GM12874 (cell line): ENCODE measurements around the gene PRSS1.

ENCODE experiments used
- TF ChIP-seq, protein P1 (sequence below): IDR thresholded peaks from 2 replicates; pipeline ENCODE4 v1.5.1; 2011; ENCODE audit warnings: low read depth, mild to moderate bottlenecking, control low read depth, low read length, moderate library complexity; ENCODE audit not compliant: insufficient read depth

PRSS1 gene

GRCh38 chr7:142776206-142776844 is 27.1 kb downstream of the PRSS1 start:
- TF ChIP-seq, protein P1, sequence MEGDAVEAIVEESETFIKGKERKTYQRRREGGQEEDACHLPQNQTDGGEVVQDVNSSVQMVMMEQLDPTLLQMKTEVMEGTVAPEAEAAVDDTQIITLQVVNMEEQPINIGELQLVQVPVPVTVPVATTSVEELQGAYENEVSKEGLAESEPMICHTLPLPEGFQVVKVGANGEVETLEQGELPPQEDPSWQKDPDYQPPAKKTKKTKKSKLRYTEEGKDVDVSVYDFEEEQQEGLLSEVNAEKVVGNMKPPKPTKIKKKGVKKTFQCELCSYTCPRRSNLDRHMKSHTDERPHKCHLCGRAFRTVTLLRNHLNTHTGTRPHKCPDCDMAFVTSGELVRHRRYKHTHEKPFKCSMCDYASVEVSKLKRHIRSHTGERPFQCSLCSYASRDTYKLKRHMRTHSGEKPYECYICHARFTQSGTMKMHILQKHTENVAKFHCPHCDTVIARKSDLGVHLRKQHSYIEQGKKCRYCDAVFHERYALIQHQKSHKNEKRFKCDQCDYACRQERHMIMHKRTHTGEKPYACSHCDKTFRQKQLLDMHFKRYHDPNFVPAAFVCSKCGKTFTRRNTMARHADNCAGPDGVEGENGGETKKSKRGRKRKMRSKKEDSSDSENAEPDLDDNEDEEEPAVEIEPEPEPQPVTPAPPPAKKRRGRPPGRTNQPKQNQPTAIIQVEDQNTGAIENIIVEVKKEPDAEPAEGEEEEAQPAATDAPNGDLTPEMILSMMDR, result no peak

- TF ChIP-seq, protein P1, result no peak
These were observed 28.0 kb downstream of the PRSS1 start for GRCh38 chr7:142777318-142777717.

GRCh38 chr7:142782922-142783900 is 33.9 kb downstream of the PRSS1 start:
- TF ChIP-seq, protein P1, result peak; percentile 86

DNA sequence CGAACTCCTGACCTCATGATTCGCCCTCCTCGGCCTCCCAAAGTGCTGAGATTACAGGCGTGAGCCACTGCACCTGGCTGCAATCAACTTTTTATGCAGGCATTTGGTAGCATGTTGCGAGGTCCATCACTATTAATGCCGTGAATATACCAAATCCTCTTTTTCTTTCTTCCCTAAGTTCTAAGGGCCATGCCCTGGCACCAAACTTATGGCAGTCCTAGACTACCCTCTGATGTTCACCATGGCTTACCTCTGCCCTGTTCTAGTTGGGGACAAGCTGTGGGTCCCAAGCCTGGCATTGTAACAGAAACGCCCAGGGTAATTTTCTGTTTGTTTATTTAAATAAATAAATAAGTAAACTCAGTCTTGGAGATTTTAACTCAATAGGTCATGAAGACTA is 34.8 kb downstream of the PRSS1 start:
- TF ChIP-seq, protein P1, result no peak

GRCh38 chr7:142784716-142785115 is 35.4 kb downstream of the PRSS1 start:
- TF ChIP-seq, protein P1, result no peak

GRCh38 chr7:142785841-142786250 is 36.6 kb downstream of the PRSS1 start:
- TF ChIP-seq, protein P1, result no peak

- TF ChIP-seq, protein P1, result no peak
These were observed 37.9 kb downstream of the PRSS1 start for GRCh38 chr7:142787034-142787768.
